GM12801 (cell line): Measurements from ENCODE around the gene ADPRHL1.

Experiments
- CTCF ChIP-seq: IDR thresholded peaks from one replicate; pipeline ENCODE4 v1.5.1; 2011; ENCODE audit warnings: control low read depth; ENCODE audit not compliant: insufficient read length; ENCODE audit errors: extremely low read depth

Gene ADPRHL1

GRCh38 chr13:113493315-113493951, 40.1 kb upstream of the ADPRHL1 start:
- no peak for TF ChIP-seq CTCF

GRCh38 chr13:113491982-113492381, 38.7 kb upstream of the ADPRHL1 start:
- no peak for TF ChIP-seq CTCF

DNA sequence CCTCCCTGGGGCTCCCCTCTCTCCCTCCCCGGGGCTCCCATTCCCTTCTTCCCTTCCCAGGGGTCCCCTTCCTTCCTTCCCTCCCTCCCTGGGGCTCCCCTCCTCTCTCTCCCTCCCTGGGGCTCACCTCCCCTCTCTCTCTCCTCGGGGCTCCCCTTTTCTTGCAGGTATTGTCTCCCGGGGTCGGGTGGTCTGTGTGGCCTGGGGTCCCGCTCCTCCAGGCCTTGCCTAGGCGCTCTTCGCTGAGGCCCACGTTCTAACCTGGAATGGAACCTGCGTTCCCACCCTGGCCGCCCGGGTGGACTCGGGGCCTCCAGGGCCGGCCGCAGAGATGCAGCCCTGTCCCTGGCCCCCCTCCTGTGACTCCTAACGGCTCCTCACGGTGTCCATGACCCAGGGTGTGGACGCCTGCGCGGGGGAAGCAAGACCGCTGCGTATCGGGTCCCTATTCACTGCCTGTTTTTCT, 38.2 kb upstream of the ADPRHL1 start:
- TF ChIP-seq CTCF, result no peak

DNA sequence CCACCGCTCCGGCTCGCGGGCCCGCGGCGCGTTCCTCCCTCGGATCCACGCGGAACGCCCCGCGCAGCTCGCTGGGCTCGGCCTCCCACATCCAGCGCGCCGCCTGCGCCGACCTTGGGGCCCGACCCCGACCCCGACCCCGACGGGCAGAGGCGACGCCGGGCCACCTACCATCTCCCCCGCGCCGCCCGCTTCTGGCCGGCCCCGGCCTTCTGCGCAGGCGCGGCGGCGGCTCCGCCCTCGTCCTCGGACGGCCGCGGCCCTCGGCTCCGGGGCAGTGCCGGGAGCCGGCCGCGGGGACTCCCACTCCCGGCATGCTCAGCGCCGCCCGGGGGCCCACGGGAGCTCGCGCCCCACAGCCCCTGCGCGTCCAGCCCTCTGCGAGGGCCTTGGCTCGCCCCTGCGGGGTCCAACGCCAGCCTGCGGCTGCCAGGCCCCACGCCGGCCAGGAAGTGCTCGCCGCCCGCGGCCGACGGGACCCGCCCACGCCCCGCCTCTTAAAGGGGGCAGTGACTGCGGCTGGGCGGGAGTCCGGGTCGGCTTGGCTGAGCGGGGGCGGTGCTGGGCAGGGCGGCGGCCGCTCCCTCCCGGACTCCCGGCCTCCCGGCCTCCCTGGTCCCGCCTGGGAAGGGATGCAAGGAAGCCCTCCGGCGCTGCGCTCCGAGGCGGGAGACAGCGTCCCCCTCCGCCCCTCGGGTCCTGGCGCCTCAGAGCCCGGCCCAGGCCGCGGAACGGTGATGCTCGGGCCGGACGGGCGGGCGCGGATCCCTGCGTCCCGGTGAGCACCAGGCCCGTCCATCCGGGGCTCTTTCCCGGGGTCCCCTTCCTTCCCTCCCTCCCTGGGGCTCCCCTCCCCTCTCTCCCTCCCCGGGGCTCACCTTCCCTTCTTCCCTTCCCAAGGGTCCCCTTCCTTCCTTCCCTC, 37.5 kb upstream of the ADPRHL1 start, which contains the start of gene DCUN1D2:
TSS of gene DCUN1D2 (minus strand) at position 216 of the 922 bp plus-strand sequence. CDS start at position 174, 42 bp downstream.
- TF ChIP-seq CTCF, result no peak

GRCh38 chr13:113489549-113490495, 36.5 kb upstream of the ADPRHL1 start:
- no peak for TF ChIP-seq CTCF

- no peak for TF ChIP-seq CTCF
These were observed 35.9 kb upstream of the ADPRHL1 start for GRCh38 chr13:113489171-113489548.
